CD4-positive, alpha-beta T cell treated with Interleukin-21 for 1 hour (primary cell): Measurements from ENCODE around the gene TACR2.
"Not testable (repeated sequence)": the region's sequence is repeated elsewhere in the genome, so short reads cannot be mapped to it uniquely, and the experiment has no call there.

Experiments used
- DNase-seq: peaks from one replicate; pipeline ENCODE4 v3.0.0-alpha.2; 2020

TACR2 gene

GRCh38 chr10:69450395-69450794 lies 33.7 kb upstream of the TACR2 start:
- not testable (repeated sequence) for DNase-seq

- DNase-seq, result peak; percentile 62
Observed at GRCh38 chr10:69449841-69450240, 33.1 kb upstream of the TACR2 start.

GRCh38 chr10:69446650-69447151 lies 30.0 kb upstream of the TACR2 start:
- no peak for DNase-seq

DNA sequence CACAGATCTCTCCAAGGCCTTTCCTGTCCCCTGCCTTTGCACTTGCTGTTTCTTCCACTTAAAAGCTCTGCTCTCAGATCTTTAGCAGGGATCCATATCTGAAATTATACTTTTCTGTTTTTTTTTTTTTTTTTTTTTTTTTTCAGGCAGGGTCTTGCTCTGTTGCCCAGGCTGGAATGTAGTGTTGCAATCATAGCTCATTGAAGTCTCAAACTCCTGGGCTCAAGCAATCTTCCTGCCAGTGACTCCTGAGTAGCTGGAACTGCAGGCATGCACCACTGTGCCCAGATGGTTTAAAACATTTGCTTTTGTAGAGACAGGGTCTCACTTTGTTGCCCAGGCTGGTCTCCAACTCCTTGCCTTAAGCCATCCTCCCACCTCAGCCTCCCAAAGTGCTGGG lies 29.5 kb upstream of the TACR2 start:
- DNase-seq, result no peak

DNA sequence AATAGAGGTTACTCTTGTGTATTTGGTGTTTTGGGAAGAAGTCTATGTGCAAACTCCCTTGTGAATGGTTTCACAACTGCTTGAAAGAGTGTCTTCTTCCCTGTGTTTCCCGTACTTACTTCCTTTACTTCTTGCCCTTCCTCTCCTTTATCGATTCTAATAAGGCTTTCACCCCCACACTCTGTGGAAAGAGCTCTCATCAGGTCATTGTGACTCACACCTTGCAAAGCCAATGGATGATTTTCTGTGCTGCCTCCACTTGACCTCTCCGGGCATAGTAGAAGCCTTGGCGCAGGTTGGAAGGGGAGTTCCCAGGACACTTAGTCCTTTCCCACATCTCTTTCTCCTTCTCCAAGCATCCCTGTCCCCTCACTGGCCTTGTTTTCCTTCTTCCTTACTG lies 28.3 kb upstream of the TACR2 start:
- DNase-seq, result no peak

DNA sequence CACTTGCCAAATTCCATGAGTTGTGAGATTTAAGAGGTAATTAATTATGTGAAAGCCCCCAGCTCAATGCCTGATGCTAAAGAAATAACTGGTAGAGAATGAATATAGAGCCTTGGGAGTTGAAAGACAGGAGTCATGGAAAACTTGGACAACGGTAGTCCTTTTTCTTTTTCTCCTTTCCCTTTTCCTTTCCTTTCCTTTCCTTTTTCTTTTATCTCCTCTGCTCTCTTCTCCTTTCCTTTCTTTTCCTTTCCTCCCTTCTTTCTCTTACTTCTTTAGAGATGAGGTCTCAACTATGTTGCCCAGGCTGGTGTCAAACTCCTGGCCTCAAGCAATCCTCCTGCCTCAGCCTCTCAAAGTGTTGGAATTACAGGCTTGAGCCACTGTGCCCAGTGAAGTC lies 26.6 kb upstream of the TACR2 start:
- no peak for DNase-seq

- no peak for DNase-seq
Observed at GRCh38 chr10:69439813-69440506, 23.2 kb upstream of the TACR2 start.

DNA sequence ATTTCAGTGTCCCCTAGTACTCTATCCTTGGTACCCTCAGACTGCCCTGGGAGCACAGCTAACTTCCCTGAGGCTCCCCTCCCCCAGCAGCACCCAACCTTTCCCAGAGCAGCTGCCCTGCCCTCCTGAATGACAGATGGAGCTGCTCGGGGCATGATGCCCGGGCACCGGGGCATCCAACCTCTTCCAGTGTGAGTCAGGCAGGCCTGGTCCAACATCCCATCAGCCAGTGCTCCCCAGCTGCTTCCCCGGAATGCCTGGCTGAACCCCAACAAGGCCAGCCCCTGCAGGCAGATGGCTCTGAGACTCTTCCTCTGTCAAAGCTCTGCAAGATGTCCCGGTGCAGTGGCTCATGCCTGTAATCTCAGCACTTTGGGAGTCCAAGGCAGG lies 22.6 kb upstream of the TACR2 start:
- DNase-seq, result no peak

GRCh38 chr10:69438536-69439349 lies 22.0 kb upstream of the TACR2 start:
- no peak for DNase-seq

GRCh38 chr10:69437321-69438259 lies 20.9 kb upstream of the TACR2 start:
- DNase-seq, result no peak

GRCh38 chr10:69435966-69436520 lies 19.3 kb upstream of the TACR2 start:
- no peak for DNase-seq

GRCh38 chr10:69434926-69435325 lies 18.2 kb upstream of the TACR2 start:
- no peak for DNase-seq

- no peak for DNase-seq
Observed at GRCh38 chr10:69434169-69434568, 17.5 kb upstream of the TACR2 start.

- no peak for DNase-seq
Observed at GRCh38 chr10:69428165-69428564, 11.4 kb upstream of the TACR2 start.

- DNase-seq, result no peak
Observed at GRCh38 chr10:69426376-69426727, 9.6 kb upstream of the TACR2 start.

- DNase-seq, result peak; percentile 80
Observed at GRCh38 chr10:69425511-69426298, 9.0 kb upstream of the TACR2 start.

DNA sequence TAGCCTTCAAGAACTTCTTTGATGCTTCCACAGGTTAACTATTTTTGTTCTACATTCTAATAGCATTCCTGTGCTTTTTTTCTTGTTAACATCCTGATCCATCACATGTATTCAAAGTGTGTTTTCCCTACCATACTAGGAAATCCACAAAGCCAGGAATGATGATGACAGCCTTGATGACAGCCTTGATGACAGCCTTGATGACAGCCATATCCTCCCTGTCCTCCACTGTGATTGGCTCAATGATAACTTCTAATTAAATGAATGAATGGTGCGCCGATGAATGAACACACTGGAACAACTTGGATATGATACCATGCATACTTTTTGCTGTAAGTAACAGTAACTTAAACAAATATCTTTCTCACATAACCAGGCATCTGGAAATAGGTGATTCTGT lies 8.3 kb upstream of the TACR2 start:
- no peak for DNase-seq

DNA sequence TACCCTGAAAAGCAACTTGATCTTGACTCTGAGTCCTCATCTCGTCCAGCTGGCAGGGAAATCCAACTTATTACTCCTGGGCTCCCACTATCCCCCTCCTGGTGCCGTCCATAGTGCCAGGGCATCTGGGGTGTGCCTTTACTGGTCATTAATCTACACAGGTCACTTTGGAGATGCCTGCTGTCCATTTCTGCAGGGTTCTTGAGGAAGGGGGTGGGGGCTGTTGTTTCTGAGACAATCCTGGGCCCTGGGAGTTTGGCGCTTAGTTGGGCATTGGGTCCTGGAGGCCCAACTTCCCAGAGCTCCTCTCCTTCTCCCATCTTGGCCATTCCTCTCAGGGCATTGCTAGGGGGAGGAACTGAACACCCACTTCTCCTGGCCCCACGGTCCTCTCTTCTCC lies 6.0 kb upstream of the TACR2 start:
- no peak for DNase-seq

DNA sequence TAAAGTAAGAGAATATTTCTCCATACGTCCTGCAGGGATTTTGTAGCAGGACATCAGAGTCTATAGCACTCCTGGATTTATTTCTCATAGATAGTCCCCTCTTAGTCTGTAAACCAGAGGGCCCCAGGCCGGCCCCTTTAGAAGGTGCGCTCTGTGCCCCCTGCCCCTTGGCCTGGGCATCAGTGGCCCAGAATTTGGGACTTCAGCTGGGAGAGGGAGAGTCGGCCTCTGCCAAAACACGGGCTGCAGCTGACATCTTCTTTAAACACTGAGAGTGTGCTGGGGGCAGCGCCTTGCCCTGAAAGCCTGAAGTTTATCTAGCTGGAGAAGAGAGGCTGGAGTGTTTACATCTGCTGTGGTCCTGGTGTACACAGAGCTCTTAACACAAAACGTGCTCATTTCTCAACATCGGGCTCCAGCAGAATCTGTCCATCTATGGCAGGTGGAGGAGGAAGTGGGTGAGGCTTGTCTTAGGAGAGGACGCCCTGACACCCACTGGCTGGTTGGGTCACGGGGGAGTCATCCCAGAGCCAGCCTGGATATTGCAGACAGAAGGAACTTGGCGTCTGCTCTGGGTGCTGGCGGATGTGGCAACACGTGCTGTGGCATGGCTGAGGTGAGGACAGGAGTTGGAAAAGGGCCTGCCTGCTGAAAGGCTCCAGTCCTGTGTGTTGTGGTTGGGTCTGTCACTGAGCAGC lies 5.0 kb upstream of the TACR2 start:
- DNase-seq, result no peak

- DNase-seq, result no peak
Observed at GRCh38 chr10:69419744-69420126, 3.0 kb upstream of the TACR2 start.

- DNase-seq, result no peak
Observed at GRCh38 chr10:69419096-69419743, 2.5 kb upstream of the TACR2 start.
